Endothelial cell of umbilical vein (primary cell): ENCODE data around the gene EXOSC2.

Source experiments
- CTCF ChIP-seq, 2 donors: IDR thresholded peaks; 1 replicate in 1 of 2; 2 replicates in 1 of 2; pipeline ENCODE4 v1.5.1; 2011; ENCODE audit warnings: low read length in 2 of 2, mild to moderate bottlenecking in 2 of 2, moderate library complexity in 2 of 2, control low read depth in 1 of 2, inconsistent platforms in 1 of 2, low read depth in 1 of 2; ENCODE audit not compliant: insufficient read depth in 1 of 2; ENCODE audit errors: extremely low read depth in 1 of 2
- EZH2 ChIP-seq: IDR thresholded peaks from 2 replicates; pipeline ENCODE4 v1.6.1; 2012; ENCODE audit warnings: borderline replicate concordance, low read depth, mild to moderate bottlenecking, moderate library complexity, low read length, inconsistent platforms; ENCODE audit not compliant: severe bottlenecking
- JUN ChIP-seq: IDR thresholded peaks from 2 replicates; pipeline ENCODE4 v1.6.1; 2011; ENCODE audit warnings: borderline replicate concordance, low read depth; ENCODE audit not compliant: insufficient read length, insufficient read depth
- POLR2A ChIP-seq: IDR thresholded peaks from 2 replicates; pipeline ENCODE4 v1.6.1; 2012; ENCODE audit warnings: low read depth, mild to moderate bottlenecking, control low read depth, low read length

- TF ChIP-seq CTCF (IDR thresholded peaks at IDR 0.05; ENCODE audit: extremely low read depth in 1 of 2, insufficient read depth in 1 of 2, low read depth in 1 of 2, low read length in 2 of 2), result no peak
- TF ChIP-seq JUN, result no peak
- TF ChIP-seq EZH2, result no peak
- TF ChIP-seq POLR2A, result no peak
Measured at GRCh38 chr9:130672933-130673615, 20.5 kb upstream of the EXOSC2 start.
